Spleen (tissue), 11 donors: ENCODE data around the gene P2RX2. TPM values are rescaled to one million over a fixed set of nuclear protein-coding genes. Genes with fewer than 3 reads are reported as not detected.

ENCODE experiments used
- DNase-seq: peaks from one replicate; pipeline ENCODE4 v3.0.0-alpha.2; 2020
- H3K27ac ChIP-seq, 8 donors: fragments of 200-600 bp; sonication (generic) in 7 of 8; 1 replicate in 4 of 8; 2 replicates in 4 of 8; pipeline versions ENCODE4 v1.5.0 to v1.8.0; 2016 to 2021; ENCODE audit warnings: inconsistent platforms in 4 of 8, mild to moderate bottlenecking in 4 of 8, moderate library complexity in 1 of 8
- H3K27me3 ChIP-seq, 7 donors: fragments of 200-600 bp; sonication (generic) in 6 of 7; replicated peaks in 1 of 7; 1 replicate in 4 of 7; 2 replicates in 3 of 7; pipeline versions ENCODE4 v1.5.0 to v1.8.0; 2016 to 2021; ENCODE audit warnings: inconsistent platforms in 3 of 7, mild to moderate bottlenecking in 1 of 7
- H3K36me3 ChIP-seq, 6 donors: fragments of 200-600 bp; sonication (generic) in 5 of 6; 1 replicate in 4 of 6; 2 replicates in 2 of 6; pipeline versions ENCODE4 v1.5.0 to v1.8.0; 2016 to 2021; ENCODE audit warnings: inconsistent platforms in 2 of 6
- H3K4me1 ChIP-seq, 6 donors: fragments of 200-600 bp; sonication (generic) in 5 of 6; 1 replicate in 3 of 6; 2 replicates in 3 of 6; pipeline versions ENCODE4 v1.5.0 to v1.8.0; 2016 to 2021; ENCODE audit warnings: inconsistent platforms in 3 of 6
- H3K4me3 ChIP-seq, 8 donors: fragments of 200-600 bp; sonication (generic) in 7 of 8; 1 replicate in 4 of 8; 2 replicates in 4 of 8; pipeline versions ENCODE4 v1.5.0 to v1.8.0; 2016 to 2021; ENCODE audit warnings: inconsistent platforms in 4 of 8, mild to moderate bottlenecking in 4 of 8, moderate library complexity in 2 of 8
- H3K9me3 ChIP-seq, 8 donors: fragments of 200-600 bp; sonication (generic) in 7 of 8; 1 replicate in 4 of 8; 2 replicates in 4 of 8; pipeline versions ENCODE4 v1.5.0 to v1.8.0; 2016 to 2021; ENCODE audit warnings: inconsistent platforms in 4 of 8
- POLR2A ChIP-seq, 3 donors: fragments of 450-650 bp; IDR thresholded peaks; one replicate each; pipeline ENCODE4 v1.5.1; 2017; ENCODE audit warnings: antibody characterized with exemption in 3 of 3, mild to moderate bottlenecking in 1 of 3
- POLR2AphosphoS5 ChIP-seq, 3 donors: sonication (generic); formaldehyde crosslinking; IDR thresholded peaks; one replicate each; pipeline ENCODE4 v1.5.1; 2017; ENCODE audit warnings: antibody characterized with exemption in 3 of 3
- WGBS, 5 donors: extraction: QIAGEN DNeasy Blood & Tissue Kit in 3 of 5; methylation state at CpG; one replicate each; pipeline versions ENCODE4 v1.1.5 to v1.1.7; 2013 to 2018; 5-methylcytosine and 5-hydroxymethylcytosine counted together
- intact Hi-C: fragments of 100-400 bp; cut with DNase I; formaldehyde crosslinking; loops from one replicate; pipeline ENCODE4 v1.15.0; 2023; ENCODE audit warnings: low total_unique reads
- microRNA-seq, 3 donors: library from miRNA; unstranded; fragments of <30 nt; microRNA quantifications; one replicate each; pipeline versions ENCODE4 to v1.1.0, GENCODE V29; 2019 to 2020
- polyA plus RNA-seq, 3 donors: library from polyadenylated mRNA; stranded (reverse); fragments of 200-250 nt; gene quantifications; one replicate each; pipeline ENCODE4 v1.2.1, GENCODE V29; 2013
- small RNA-seq, 4 donors: library from RNA; depleted of rRNA; stranded (forward); fragments of <200 nt; gene quantifications; one replicate each; pipeline ENCODE3, GENCODE V24; 2016
- total RNA-seq, 7 donors: library from RNA; depleted of rRNA in 3 of 7; stranded (reverse); fragments of >200 nt in 3 of 7; fragmentation: NEBNext Ultra II Directional in 4 of 7; extraction: Animal tissue kit (Norgen Biotek cat#: 25700) in 4 of 7; gene quantifications; one replicate each; pipeline versions ENCODE4 v1.1.0 to v1.2.1, GENCODE V29; 2016 to 2021
- TF ChIP-seq, protein P1 (sequence below), 11 experiments: fragments of 200-600 bp in 7 of 11; fragments of 450-650 bp in 4 of 11; sonication (generic) in 4 of 11; IDR thresholded peaks in 8 of 11; conservative IDR thresholded peaks in 3 of 11; 1 replicate in 7 of 11; 2 replicates in 4 of 11; pipeline versions ENCODE4 v1.4.0 to v1.8.0; 2016 to 2021; ENCODE audit warnings: antibody characterized with exemption in 11 of 11, inconsistent platforms in 4 of 11, mild to moderate bottlenecking in 1 of 11
- donor health status: healthy with polysubstance abuse.
- donor health status: DM: no; HTN: no; CAD: no; lungs with moderate emphysema.
- donor health status: DM: no; HTN: no; CAD: no.
- donor health status: Bipolar disorder and iron deficiency.
- donor health status: healthy.
- donor health status: DM: no; HTN: no; CAD: no.
- donor health status: DM: yes; HTN: yes; CAD: no.

The P2RX2 gene
- total and polyA plus RNA-seq, 10 donors: 0.77 to 4.5 (median 2.5) TPM

DNA sequence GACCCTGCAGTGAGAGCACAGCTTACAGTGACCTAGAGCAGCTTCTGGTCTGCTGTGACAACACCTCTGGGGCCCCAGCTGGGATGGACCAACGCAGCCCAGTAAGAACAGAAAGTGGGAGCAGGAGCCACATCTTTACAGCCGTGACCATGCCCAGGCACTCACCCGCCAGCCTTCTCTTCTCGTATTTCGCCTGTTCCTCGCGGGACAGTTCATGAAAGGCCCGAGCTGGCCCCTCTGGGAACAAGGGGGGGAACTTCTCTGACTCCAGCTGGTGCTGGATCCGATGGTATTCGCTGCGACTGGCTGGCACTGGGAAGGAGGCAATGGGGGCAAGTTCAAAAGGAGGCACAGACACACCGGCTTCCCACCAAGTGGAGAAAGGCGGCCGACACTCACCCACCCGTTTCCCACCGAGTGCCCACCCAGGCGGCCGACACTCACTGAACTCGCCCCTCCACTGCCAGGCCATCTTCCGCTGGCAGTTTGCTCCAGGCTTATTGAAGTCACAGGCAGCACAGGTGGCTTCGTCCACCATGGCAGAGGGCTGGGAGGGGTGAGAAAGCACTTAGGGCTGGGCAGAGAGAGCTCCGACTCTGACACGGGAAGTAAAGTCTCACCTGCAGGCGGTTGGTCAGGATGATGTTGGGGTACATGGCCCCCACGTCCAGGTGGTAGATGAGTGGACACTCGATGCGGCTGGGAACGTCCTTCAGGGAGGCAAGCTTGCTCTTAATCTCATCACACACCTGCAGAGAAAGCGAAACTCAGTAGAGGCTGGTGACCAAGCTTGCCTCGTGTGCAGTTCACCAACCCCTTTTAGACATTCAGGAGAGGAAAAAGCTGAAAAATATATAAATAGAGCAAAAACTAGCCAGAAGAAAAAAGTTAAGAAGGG, 49.9 kb downstream of the P2RX2 start:
- TF ChIP-seq, protein P1, sequence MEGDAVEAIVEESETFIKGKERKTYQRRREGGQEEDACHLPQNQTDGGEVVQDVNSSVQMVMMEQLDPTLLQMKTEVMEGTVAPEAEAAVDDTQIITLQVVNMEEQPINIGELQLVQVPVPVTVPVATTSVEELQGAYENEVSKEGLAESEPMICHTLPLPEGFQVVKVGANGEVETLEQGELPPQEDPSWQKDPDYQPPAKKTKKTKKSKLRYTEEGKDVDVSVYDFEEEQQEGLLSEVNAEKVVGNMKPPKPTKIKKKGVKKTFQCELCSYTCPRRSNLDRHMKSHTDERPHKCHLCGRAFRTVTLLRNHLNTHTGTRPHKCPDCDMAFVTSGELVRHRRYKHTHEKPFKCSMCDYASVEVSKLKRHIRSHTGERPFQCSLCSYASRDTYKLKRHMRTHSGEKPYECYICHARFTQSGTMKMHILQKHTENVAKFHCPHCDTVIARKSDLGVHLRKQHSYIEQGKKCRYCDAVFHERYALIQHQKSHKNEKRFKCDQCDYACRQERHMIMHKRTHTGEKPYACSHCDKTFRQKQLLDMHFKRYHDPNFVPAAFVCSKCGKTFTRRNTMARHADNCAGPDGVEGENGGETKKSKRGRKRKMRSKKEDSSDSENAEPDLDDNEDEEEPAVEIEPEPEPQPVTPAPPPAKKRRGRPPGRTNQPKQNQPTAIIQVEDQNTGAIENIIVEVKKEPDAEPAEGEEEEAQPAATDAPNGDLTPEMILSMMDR (IDR thresholded peaks at IDR 0.05 in 8 of 11, conservative IDR thresholded peaks at IDR 0.05 in 3 of 11): no peak
- TF ChIP-seq POLR2A (IDR thresholded peaks at IDR 0.05) (no peak), POLR2AphosphoS5 (IDR thresholded peaks at IDR 0.05) (no peak)
- Histone ChIP-seq H3K4me1 (peaks cover 0 to 37% (median 19%) of the 10 kb centered on the region in 6 donors), H3K4me3 (no peak overlapping the region), H3K9me3 (no peaks in the 10 kb centered on the region), H3K36me3 (peaks cover 0 to 100% (median 74%) of the 10 kb centered on the region in 6 donors), H3K27ac (peak overlapping the region in 1 of 8 donors; percentile 18), H3K27me3 (no peaks in the 10 kb centered on the region)
- intact Hi-C loops: no loop called here
- WGBS, 5 donors: 94 to 96% (median 95%) methylated on average over 29 to 30 of the region's 30 CpGs
- peak; percentile 41 for DNase-seq

DNA sequence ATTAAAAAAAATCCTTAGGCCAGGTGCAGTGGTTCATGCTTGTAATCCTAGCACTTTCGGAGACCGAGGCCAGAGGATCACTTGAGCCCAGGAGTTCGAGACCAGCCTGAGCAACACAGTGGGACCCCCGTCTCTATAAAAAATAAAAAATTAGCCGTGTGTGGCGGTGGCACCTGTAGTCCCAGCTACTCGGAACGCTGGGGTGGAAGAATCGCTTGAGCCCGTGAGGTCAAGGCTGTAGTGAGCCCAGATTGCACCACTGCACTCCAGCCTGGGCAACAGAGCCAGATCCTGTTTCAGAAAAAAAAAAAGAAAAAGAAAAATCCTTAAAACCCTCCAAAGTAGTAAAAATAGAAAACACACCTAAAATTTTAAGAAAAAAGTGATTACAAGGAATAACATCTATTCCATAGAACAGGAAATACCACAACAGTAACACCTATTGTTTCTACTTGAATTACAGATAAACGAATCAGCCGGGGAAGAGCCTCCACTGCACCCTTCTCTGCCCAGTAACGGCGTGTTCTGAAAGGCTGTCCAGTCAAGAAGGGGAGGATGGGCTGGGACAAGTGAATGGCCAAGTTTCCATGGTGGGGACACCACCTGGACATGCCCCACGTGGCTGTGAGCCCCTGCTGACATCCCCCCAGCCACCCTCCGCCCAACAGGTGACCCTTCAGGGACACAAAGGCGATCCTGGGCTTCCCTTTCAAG, 50.7 kb downstream of the P2RX2 start:
- Histone ChIP-seq H3K4me1 (peaks cover 0 to 36% (median 15%) of the 10 kb centered on the region in 6 donors), H3K27ac (peak overlapping the region in 2 of 8 donors; percentile 18 to 36), H3K36me3 (peaks cover 0 to 100% (median 73%) of the 10 kb centered on the region in 6 donors), H3K9me3 (no peaks in the 10 kb centered on the region), H3K27me3 (no peaks in the 10 kb centered on the region), H3K4me3 (no peak overlapping the region)
- intact Hi-C loops: no loop called here
- no peak for TF ChIP-seq POLR2A (IDR thresholded peaks at IDR 0.05)
- TF ChIP-seq, protein P1 (IDR thresholded peaks at IDR 0.05 in 8 of 11, conservative IDR thresholded peaks at IDR 0.05 in 3 of 11): no peak
- TF ChIP-seq POLR2AphosphoS5 (IDR thresholded peaks at IDR 0.05): no peak
- 77 to 90% (median 86%) methylated on average over 15 to 17 of the region's 17 CpGs for WGBS, 5 donors
- DNase-seq: peak; percentile 52

Small RNA genes lying within 50 kb of the gene (microRNA-seq; reads per million reads assigned to microRNA genes)
- gene MIR6763: 0 to 1.1 (median 0.85) reads per million in 3 donors

Small RNA genes lying within 50 kb of the gene (small RNA-seq; reads per million reads assigned to genes)
- 0 reads per million in 4 donors for gene MIR6763

Other genes starting within 250 kb of the P2RX2 start
- gene FBRSL1, start 128.6 kb upstream of the P2RX2 start, total RNA-seq: 100 to 1,000 TPM in 1 of 7 donors, 10 to 100 TPM in 6; 28.3 to 161 (median 60.4) TPM
- gene FBRSL1, start 128.6 kb upstream of the P2RX2 start, polyA plus RNA-seq: 10 to 100 TPM; 14.3 to 40.3 (median 22.3) TPM
- 1 to 10 TPM in 1 of 7 donors, under 1 TPM in 4, not detected in 2; 0.54 to 4.1 (median 0.83) TPM for gene LRCOL1, start 8.2 kb upstream of the P2RX2 start, total RNA-seq
- 1 to 10 TPM; 2.0 to 4.0 (median 3.8) TPM for gene LRCOL1, start 8.2 kb upstream of the P2RX2 start, polyA plus RNA-seq
- gene POLE, start 68.6 kb downstream of the P2RX2 start, total RNA-seq: 100 to 1,000 TPM in 3 of 7 donors, 10 to 100 TPM in 4; 70.1 to 122 (median 99.6) TPM
- 10 to 100 TPM; 18.1 to 37.6 (median 30.4) TPM for gene POLE, start 68.6 kb downstream of the P2RX2 start, polyA plus RNA-seq
- 10 to 100 TPM in 4 of 7 donors, 1 to 10 TPM in 3; 8.4 to 19.6 (median 10.0) TPM for gene PXMP2, start 68.8 kb downstream of the P2RX2 start, total RNA-seq
- 10 to 100 TPM in 1 of 3 donors, 1 to 10 TPM in 2; 3.3 to 11.3 (median 7.7) TPM for gene PXMP2, start 68.8 kb downstream of the P2RX2 start, polyA plus RNA-seq
- 10 to 100 TPM; 19.4 to 28.8 (median 21.7) TPM for gene PGAM5, start 92.1 kb downstream of the P2RX2 start, total RNA-seq
- 10 to 100 TPM in 2 of 3 donors, 1 to 10 TPM in 1; 8.2 to 24.0 (median 14.1) TPM for gene PGAM5, start 92.1 kb downstream of the P2RX2 start, polyA plus RNA-seq
- gene ANKLE2, start 143.1 kb downstream of the P2RX2 start, total RNA-seq: 10 to 100 TPM; 60.4 to 86.5 (median 82.3) TPM
- 10 to 100 TPM; 25.7 to 48.5 (median 40.4) TPM for gene ANKLE2, start 143.1 kb downstream of the P2RX2 start, polyA plus RNA-seq
- 10 to 100 TPM; 51.3 to 80.9 (median 56.1) TPM for gene GOLGA3, start 210.1 kb downstream of the P2RX2 start, total RNA-seq
- 10 to 100 TPM in 1 of 3 donors, 1 to 10 TPM in 2; 6.8 to 18.7 (median 7.8) TPM for gene GOLGA3, start 210.1 kb downstream of the P2RX2 start, polyA plus RNA-seq